HG03457 (cell line): ENCODE measurements around the gene SAMM50.

ENCODE experiments used
- ATAC-seq: cut with Tn5 transposase; IDR thresholded peaks from one replicate; pipeline ENCODE4 v1.9.1; 2021; ENCODE audit warnings: moderate number of reproducible peaks; ENCODE audit not compliant: unreplicated experiment

Gene SAMM50

DNA sequence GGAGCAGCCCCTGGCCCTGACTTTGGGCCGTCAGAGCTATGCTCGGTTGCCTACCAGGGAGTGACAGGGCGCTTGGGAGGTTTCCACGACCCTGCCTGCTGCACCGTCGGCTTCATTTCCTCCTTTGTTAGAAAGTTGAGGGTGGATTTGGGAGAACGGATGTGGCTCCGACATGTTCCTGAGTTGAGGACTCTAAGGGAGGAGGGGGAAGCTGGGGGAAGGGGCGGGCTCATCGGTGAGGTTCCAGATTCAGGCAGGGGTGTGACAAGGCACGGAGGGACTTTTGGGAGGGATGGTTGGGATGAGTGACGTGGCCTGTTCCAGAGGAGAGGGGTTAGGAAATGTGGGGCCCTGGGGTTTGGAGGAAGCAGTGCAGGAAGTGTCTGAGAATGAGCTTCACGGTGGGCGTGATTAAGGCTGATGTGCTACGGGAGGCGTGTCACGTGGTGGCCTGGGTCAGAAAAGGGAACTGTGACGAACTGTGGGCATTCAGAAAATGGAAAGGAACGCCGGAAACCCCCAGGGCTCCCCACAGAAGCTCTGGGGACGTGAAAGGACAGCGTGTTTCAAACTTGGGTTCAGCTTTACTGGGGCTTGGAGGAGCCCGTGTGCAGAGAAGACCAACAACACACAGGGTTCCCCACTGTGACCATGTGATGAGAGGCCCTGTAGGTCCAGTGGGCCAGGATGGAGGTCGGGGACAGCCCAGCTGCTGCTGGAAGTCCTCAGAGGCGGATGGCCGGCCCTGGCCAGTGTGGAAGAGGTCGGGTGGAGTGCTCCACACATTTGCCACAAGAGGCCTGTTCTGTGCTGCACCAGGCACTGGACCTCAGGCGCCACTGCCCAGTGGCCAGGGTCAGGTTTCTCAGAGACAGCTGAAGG, 71.6 kb downstream of the SAMM50 start:
- ATAC-seq: peak; percentile 35

DNA sequence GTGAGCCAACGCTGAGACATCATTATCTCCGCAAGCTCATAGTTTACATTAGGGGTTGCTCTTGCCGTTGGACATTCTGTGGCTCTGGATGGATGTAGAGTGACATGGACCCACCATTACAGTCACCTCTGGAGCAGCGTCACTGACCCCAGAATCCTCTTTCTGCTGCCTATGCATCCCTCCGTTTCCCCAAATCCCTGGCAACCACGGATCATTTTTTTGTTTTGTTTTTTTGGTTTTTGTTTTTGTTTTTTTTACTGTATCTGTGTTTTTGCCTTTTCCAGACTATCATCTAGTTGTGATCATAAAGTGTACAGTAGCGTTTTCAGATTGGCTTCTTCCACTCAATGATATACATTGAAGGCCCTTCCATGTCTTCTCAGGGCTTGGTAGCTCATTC, 72.8 kb downstream of the SAMM50 start:
- no peak for ATAC-seq

DNA sequence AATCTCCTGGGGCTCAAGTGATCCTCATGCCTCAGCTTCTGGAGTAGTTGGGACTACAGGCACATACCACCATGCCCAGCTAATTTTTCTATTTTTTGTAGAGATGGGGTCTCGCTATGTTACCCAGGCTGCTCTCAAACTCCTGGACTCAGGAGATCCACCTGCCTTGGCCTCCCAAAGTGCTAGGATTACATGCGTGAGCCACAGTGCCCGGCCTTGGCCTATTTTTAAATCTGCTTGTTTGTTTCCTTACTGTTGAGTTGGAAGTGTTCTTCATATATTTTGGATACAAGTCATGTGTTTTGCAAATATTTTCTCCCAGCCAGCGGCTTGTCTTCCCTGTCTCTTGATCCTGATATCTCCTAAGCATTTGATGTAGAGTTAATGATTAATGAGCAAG, 73.8 kb downstream of the SAMM50 start:
- ATAC-seq: no peak

DNA sequence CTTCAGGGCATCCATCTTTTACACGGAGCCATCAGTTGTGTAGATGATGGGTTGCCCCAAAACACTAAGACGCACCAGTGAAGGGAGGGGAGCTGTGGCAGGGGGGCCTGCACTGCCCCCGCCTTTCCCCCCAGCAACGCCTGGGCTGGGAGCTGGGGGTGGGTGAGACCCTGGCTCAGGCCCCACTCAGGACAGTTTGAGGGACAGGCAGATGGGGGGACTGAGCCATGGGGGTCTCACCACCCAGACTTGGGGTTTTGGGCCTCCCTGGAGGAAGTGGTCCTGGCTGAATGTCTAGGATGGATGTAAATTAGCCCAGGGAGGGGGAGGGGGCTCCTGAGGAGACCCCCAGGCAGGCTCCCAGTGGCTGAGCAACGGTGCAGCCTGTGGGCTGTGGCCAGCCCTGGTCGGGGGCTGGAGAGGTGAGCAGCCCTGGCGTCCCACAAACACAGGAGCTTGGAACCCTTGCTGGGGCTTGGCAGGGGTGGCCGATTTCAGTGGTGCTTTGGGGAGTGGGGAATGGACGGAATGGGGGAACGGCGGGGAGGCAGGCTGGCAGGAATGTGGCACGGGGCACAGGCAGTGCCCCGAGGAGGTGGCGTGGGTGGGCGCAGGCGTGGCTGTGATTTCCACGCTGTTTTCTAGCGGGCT, 74.9 kb downstream of the SAMM50 start:
- no peak for ATAC-seq

DNA sequence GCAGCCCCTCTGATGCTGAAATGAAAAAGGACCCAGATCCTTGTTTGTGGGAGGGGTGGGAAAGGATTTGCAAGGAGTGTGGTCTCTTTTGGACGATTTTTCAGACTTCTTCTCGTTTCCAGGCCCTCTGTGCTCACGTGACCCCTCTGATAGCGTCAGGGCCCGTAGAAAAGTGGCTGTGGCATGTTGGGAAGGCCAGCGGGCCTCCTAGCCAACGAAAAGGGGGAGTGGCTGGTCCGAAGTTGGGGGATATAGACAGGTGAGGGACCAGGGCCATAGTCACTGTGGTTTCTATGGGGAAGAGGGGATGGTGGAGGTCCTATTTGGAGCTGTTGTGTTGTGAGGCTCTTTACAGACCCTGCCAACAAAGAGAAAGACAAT, 75.5 kb downstream of the SAMM50 start:
- ATAC-seq: no peak

DNA sequence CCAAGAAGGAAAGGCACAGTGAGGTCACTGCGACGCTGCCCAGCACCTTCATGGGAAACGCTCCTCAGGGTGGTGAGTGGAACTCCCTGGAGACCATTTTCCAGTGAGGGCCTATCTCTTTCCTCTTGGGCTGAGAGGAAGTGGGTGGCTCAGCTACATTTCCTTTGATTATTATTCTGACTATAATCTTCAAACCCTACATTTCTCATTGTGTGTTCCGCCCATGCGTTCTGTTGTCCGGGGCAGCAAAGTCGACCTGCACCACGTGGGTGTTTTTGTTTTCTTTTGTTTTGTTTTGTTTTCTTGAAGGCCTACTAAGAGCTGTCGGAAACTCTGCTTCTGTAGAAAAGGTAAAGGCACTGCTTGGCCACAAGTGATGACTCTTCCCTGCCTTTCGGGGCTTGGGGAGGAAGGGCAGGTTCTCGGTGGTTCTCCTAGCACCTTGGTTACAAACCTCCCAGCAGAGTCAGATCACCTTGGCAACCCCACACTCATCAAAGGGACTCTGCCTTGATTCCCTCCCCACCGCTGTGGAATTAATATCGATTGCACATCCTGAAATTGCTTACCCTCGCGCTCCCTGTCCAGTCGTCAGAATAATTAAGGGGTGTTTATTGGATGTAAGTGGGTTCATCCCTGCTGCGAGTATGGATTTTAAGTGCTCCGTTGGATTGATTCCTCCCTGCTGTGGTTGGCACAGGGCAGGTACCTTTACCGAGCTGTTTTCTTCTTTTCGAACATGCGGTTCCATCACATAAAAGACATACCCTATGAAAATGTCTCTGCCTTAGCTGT, 76.1 kb downstream of the SAMM50 start:
- no peak for ATAC-seq

DNA sequence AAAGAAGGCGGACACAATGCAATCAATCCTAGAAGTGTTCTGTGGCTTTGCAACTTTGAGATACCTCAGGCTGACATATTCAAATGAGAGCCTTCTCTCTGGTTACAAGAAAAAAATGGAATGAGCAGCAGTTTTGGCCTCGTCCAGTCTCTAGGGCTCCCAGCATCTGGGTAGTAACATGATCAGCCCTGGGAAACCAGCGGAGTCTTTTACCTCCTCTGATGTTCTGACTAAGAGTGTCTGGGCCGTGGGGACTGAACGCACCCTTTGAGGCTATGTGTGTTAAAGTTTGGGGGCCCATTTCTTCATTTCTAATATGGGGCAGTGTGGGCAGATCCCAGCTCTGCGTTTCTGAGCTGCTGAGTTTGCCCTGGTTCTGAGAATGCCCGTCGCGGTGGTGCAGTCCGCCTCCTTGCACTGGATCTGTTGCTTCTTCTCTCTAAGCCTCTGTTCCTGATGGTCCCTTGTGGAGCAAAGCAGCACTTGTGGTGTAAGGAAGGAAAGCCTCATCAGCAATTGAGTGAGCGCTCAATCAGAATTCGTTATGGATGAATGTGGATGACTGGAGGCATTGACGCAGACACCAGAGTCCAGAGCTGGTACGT, 77.0 kb downstream of the SAMM50 start:
- no peak for ATAC-seq

DNA sequence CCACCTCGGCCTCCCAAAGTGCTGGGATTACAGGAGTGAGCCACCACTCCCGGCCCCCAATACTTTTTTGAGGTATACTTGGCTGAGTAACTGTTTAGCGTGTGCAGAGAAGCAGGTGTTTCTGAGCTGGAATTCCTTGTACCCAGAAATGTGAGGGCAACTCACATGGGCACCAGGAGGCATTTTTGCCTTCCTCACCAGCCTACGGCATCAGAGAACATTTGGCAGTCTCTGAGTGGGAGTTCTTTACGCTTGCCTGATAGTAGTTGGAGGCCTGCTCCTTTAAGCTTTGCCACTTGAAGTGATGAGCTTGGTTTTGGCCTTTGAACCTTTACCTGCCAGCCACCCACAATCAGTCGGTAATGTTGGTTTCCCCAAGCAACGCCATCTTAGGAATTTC, 78.0 kb downstream of the SAMM50 start:
- no peak for ATAC-seq

DNA sequence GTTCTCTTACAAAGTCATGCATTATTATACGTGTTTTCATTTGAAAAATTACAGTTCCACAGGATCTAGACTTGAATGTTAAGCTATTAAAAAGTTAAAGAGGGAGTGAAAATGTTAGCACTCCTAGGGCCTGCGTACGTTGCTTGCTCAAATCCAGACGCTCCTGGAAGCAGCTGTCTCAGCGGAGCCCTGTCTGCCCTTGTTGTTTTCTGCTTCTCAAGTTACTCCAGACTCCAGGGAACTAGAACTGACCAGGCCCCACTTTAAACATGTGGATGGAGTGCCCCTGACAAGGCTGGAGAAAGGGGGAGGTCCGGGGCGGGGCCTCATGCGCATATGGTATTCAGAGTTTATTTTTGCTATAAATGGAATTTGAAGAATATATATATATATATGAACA, 78.5 kb downstream of the SAMM50 start:
- ATAC-seq: no peak

DNA sequence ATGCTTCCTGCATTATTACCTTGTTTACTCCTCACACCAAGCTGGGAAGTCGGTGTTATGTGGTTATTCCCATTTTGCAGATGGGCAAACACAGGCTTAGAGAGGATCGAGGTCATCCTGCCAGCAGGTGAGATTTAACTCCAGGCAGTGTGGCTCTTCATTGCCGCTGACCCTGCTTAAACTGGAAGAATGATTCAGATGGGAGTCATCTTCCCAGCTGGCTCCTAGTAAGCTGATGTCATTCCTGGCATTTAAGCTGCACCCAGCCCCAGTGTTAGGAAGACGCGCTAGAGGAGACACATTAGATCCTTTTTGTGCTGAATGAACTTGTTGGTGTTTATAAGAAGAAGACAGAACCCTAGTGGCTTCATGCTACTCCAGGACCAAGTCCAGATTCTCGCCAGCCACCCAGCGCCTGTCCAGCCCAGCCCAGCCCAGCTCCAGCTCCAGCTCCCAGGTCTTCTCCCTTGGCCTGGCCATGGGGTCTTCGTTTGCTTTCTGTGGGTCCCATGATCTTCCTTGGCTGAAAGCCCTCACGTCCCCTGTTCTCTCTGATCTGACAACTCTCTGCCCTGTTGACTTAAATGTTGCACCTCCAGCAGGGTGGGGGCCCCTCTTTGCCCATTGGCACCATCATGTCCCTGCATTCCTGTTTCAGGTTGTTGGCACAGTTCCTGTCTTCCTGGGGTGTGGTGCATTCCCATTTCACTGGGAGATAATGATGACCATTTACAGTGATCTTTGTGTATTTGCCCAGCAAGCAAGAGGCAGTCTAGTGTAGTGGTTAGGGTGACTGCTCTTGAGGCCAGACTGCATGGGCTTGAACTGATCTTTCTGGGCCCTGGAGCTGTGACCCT, 82.5 kb downstream of the SAMM50 start:
- no peak for ATAC-seq

DNA sequence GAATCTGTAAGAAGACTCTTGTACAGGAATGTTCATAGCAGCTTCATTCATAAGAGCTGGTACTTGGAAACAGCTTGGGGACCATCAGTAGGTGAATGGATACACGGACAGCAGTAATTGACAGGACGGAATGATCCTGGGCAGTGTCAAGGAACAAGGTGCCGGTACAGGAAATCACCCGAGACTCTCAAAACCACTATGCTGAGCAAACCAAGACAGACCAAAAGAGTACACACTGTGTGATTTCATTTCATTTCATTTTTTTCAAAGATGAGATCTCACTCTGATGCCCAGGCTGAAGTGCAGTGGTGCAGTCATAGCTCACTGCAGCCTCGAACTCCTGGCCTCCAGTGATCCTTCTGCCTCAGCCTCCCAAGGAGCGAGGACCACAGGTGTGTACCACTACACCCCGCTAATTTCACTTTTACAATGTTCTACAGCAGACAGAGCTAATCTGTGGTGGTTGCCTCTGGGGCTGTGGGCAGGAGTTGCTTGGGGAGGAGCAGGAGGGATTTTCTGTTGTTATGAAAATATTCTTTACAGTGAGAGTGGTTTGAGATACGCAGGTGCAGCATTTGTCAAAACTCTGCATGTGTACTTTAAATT, 84.4 kb downstream of the SAMM50 start:
- ATAC-seq: no peak

DNA sequence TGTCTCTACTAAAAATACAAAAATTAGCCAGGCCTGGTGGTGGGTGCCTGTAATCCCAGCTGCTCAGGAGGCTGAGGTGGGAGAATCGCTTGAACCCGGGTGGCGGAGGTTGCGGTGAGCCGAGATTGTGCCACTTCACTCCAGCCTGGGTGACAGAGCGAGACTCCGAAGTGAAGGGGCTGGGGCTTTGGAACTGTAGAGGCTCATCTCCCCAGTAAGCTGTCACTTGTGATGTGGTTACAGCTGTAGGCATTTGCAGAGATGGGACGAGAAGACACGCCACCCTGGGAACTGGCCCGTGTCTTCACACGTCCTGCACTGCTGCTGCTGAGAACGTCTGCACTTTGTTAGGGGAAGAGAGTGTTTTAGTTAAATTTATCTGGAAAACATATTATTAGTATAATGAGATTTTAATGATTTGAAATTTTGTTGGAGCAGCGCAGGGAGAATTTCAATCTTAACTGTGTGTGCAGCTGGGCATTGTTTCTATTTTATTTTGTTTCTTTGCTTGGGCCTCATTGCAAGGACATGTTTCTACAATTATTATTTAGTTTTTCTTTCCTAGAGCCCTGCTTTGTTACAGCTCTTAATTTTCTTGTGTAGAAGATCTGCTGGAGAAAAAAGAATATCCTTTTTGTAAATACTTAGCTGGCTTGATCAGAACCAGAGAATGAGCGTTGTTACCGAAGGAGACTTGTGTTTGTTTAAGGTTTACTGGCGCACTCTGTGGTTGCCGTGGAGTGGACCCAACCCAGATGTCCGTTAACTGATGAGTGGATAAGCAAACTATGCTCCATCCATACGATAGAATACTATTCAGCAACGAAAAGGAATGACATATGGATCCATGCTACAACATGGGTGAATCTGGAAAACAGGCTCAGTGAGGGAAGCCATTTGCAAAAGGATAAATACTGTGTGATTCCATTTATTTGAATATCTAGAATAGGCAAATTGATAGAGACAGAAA, 87.3 kb downstream of the SAMM50 start:
- peak; percentile 54 for ATAC-seq

DNA sequence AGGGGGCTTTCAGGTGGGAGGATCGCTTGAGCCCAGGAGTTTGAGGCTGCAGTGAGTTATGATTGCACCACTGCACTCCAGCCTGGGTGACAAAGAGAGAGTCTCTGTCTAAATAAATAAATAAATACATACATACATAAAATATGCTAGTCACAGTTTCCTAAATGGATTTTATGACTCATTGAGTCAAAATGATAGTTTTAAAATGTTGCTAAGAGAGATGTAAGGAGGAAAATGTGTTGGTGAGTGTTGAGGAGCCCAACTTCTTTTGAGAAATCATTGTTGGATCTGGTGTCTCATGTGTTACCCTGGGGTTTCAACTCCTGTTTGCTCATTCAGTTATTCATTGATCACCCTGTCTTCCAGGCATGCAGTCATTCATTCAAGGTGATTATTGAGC, 89.9 kb downstream of the SAMM50 start:
- no peak for ATAC-seq
